A549 (cell line): ENCODE measurements around the gene CREB5. TPM values are rescaled to one million over a fixed set of nuclear protein-coding genes. Genes with fewer than 3 reads are reported as not detected.
"Not testable (repeated sequence)": the region's sequence is repeated elsewhere in the genome, so short reads cannot be mapped to it uniquely, and the experiment has no call there.

Source experiments
- ATAC-seq, 2 experiments: fragments of 200-7000 bp in 1 of 2; fragments of >200 bp in 1 of 2; cut with Nextera tagmentation in 1 of 2; cut with Tn5 transposase in 1 of 2; 3 replicates each; pipeline versions ENCODE4 v1.8.0 to v1.9.1; 2018 to 2020; ENCODE audit warnings: mild to moderate bottlenecking in 1 of 2, moderate library complexity in 1 of 2
- CTCF ChIA-PET: fragments of 300-600 bp; sonication (Branson Sonifier 250); formaldehyde crosslinking; extraction: SDS; loops from one replicate; lab custom pipeline; 2021; ENCODE audit warnings: antibody characterized with exemption, inconsistent platforms; lab: Yijun Ruan, JAX
- POLR2A ChIA-PET: fragments of 350-600 bp; formaldehyde crosslinking; extraction: SDS; loops from one replicate; lab custom pipeline; 2021; ENCODE audit warnings: antibody characterized with exemption, inconsistent platforms; lab: Yijun Ruan, JAX
- DNase-seq, 2 experiments: peaks; one replicate each; pipeline versions ENCODE4 v3.0.0 to v3.0.0-alpha.2; 2011 to 2016; ENCODE audit warnings: low read depth in 1 of 2, low spot score in 1 of 2
- FAIRE-seq: peaks from 2 replicates; lab custom pipeline; 2011; peaks lifted over from hg19 to GRCh38; lab: Jason Lieb, UNC
- H3K27ac ChIP-seq, 2 experiments: fragments of >200 bp; sonication (Bioruptor Twin); formaldehyde crosslinking; 3 replicates each; pipeline ENCODE4 v1.5.1; 2016 to 2017
- H3K4me1 ChIP-seq: fragments of >200 bp; sonication (Bioruptor Twin); formaldehyde crosslinking; 3 replicates; pipeline ENCODE4 v1.6.1; 2016
- H3K4me2 ChIP-seq: fragments of >200 bp; sonication (Bioruptor Twin); formaldehyde crosslinking; 3 replicates; pipeline ENCODE4 v1.6.1; 2016
- H3K4me3 ChIP-seq: fragments of >200 bp; sonication (Bioruptor Twin); formaldehyde crosslinking; 3 replicates; pipeline ENCODE4 v1.5.1; 2016
- H3K9me3 ChIP-seq: fragments of >200 bp; sonication (Bioruptor Twin); formaldehyde crosslinking; 3 replicates; pipeline ENCODE4 v1.6.1; 2016
- CBX8 ChIP-seq: fragments of 200-600 bp; sonication (generic); IDR thresholded peaks from 2 replicates; pipeline ENCODE4 v1.6.1; 2016
- EHMT2 ChIP-seq: fragments of 200-600 bp; sonication (generic); IDR thresholded peaks from 2 replicates; pipeline ENCODE4 v1.6.1; 2016; ENCODE audit warnings: antibody characterized with exemption, low read depth, mild to moderate bottlenecking, moderate library complexity
- ESRRA ChIP-seq: fragments of 150-350 bp; IDR thresholded peaks from 2 replicates; pipeline ENCODE4 v1.6.1; 2014; ENCODE audit warnings: mild to moderate bottlenecking, low read length, borderline replicate concordance
- FOSL2 ChIP-seq, 2 experiments: fragments of 450-650 bp in 1 of 2; fragments of >200 bp in 1 of 2; sonication (Bioruptor Twin) in 1 of 2; formaldehyde crosslinking; IDR thresholded peaks; 2 replicates each; pipeline versions ENCODE4 v1.5.0 to v1.6.1; 2016 to 2020; ENCODE audit warnings: mild to moderate bottlenecking in 1 of 2, moderate library complexity in 1 of 2
- FOXS1 ChIP-seq: fragments of 250-450 bp; sonication (Bioruptor Pico); IDR thresholded peaks from 2 replicates; pipeline ENCODE4 v1.5.0; 2020; ENCODE audit warnings: mild to moderate bottlenecking, moderate library complexity
- JUN ChIP-seq, 2 experiments: fragments of >200 bp; sonication (Bioruptor Twin); formaldehyde crosslinking; IDR thresholded peaks; 2 replicates in 1 of 2; 3 replicates in 1 of 2; pipeline ENCODE4 v1.6.1; 2016 to 2017
- KDM1A ChIP-seq: fragments of 200-600 bp; sonication (generic); IDR thresholded peaks from 2 replicates; pipeline ENCODE4 v1.6.1; 2016; ENCODE audit warnings: low read depth, mild to moderate bottlenecking
- KDM5A ChIP-seq: fragments of 200-600 bp; sonication (generic); IDR thresholded peaks from 2 replicates; pipeline ENCODE4 v1.6.1; 2016; ENCODE audit warnings: antibody characterized with exemption, mild to moderate bottlenecking
- MAFK ChIP-seq: fragments of 450-650 bp; IDR thresholded peaks from 2 replicates; pipeline ENCODE4 v1.6.1; 2014; ENCODE audit not compliant: partially characterized antibody
- MYC ChIP-seq: IDR thresholded peaks from 2 replicates; pipeline ENCODE4 v1.6.1; 2012; ENCODE audit warnings: mild to moderate bottlenecking, inconsistent platforms, low read length, improper control_type of control experiment, borderline replicate concordance
- NPAS2 ChIP-seq: fragments of 250-450 bp; sonication (Bioruptor Pico); IDR thresholded peaks from 2 replicates; pipeline ENCODE4 v1.8.0; 2022; ENCODE audit warnings: mild to moderate bottlenecking, moderate library complexity, borderline replicate concordance
- NR3C1 ChIP-seq: fragments of >200 bp; sonication (Bioruptor Twin); formaldehyde crosslinking; IDR thresholded peaks from 3 replicates; pipeline ENCODE4 v1.6.1; 2017
- PHF8 ChIP-seq: fragments of 200-600 bp; sonication (generic); IDR thresholded peaks from 2 replicates; pipeline ENCODE4 v1.6.1; 2016; ENCODE audit warnings: low read depth, mild to moderate bottlenecking, antibody characterized with exemption, moderate library complexity, borderline replicate concordance
- RARB ChIP-seq: fragments of 250-450 bp; sonication (Bioruptor Pico); IDR thresholded peaks from 2 replicates; pipeline ENCODE4 v1.8.0; 2021; ENCODE audit warnings: mild to moderate bottlenecking, moderate library complexity
- RFX5 ChIP-seq: fragments of 450-650 bp; IDR thresholded peaks from 2 replicates; pipeline ENCODE4 v1.7.1; 2014; ENCODE audit warnings: antibody characterized with exemption, mild to moderate bottlenecking, moderate library complexity
- RNF2 ChIP-seq: fragments of 200-600 bp; sonication (generic); IDR thresholded peaks from 2 replicates; pipeline ENCODE4 v1.6.1; 2016; ENCODE audit warnings: low read depth, mild to moderate bottlenecking, antibody characterized with exemption, moderate library complexity, borderline replicate concordance
- SREBF2 ChIP-seq: fragments of 450-650 bp; IDR thresholded peaks from 2 replicates; pipeline ENCODE4 v1.6.1; 2014; ENCODE audit warnings: mild to moderate bottlenecking, moderate library complexity
- ZFP36 ChIP-seq: fragments of 450-650 bp; IDR thresholded peaks from 2 replicates; pipeline ENCODE4 v1.6.1; 2014; ENCODE audit warnings: borderline replicate concordance; ENCODE audit not compliant: partially characterized antibody
- WGBS: methylation state at CpG from one replicate; pipeline ENCODE4 v1.1.6; 2017; ENCODE audit errors: missing lambda C conversion rate; 5-methylcytosine and 5-hydroxymethylcytosine counted together
- polyA plus RNA-seq, 4 experiments: library from polyadenylated mRNA; depleted of rRNA in 3 of 4; stranded (reverse); fragments of >200 nt; fragmentation: RNase III in 1 of 4; extraction: RNeasy Plus Mini Kit Qiagen cat#74134 plus additional on column Dnase treatment in 1 of 4; gene quantifications; 2 replicates in 3 of 4; 3 replicates in 1 of 4; pipeline ENCODE4 v1.2.3, GENCODE V29; 2011 to 2017
- TF ChIP-seq, protein P1 (sequence below): fragments of >200 bp; sonication (Bioruptor Twin); formaldehyde crosslinking; IDR thresholded peaks from 2 replicates; pipeline ENCODE4 v1.6.1; 2016
- TF ChIP-seq, protein P2 (sequence below): fragments of 200-600 bp; sonication (generic); IDR thresholded peaks from 2 replicates; pipeline ENCODE4 v1.6.1; 2016; ENCODE audit warnings: antibody characterized with exemption, mild to moderate bottlenecking, moderate library complexity
- TF ChIP-seq, protein P3 (sequence below): fragments of >200 bp; sonication (Bioruptor Twin); formaldehyde crosslinking; IDR thresholded peaks from 3 replicates; pipeline ENCODE4 v1.5.1; 2016
- TF ChIP-seq, protein P4 (sequence below): IDR thresholded peaks from 2 replicates; pipeline ENCODE4 v1.6.1; 2012

Gene CREB5
- polyA plus RNA-seq, 2 of the 4 experiments (the other 2 are of a cell fraction), result 0.61 to 1.5 TPM

DNA sequence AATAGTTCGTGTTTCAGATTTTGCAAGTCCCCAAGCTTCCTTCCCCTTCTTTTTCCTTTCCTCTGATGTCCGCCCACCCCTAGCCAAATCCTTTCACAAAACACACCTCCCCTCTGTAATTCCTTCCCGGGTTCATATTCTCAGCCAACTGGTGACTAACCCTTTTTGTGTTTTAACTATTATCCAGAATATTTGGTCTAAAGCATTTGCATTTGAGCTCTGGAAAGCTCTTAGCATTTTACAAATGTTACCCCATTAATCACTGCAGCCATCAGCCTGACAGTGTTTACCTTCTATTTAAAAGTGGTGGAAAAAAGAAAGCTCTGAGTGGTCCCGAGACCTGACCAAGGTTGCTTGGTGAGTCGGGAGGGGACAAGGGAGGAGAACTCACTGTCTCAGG lies 139.0 kb downstream of the CREB5 start:
- no peak for DNase-seq
- TF ChIP-seq JUN (IDR thresholded peaks at IDR 0.05) (no peak), ESRRA (no peak), PHF8 (no peak)
- no peaks in the 10 kb centered on the region for H3K4me1 ChIP-seq
- H3K4me3 ChIP-seq, result no peak overlapping the region
- no peak for FAIRE-seq
- H3K4me2 ChIP-seq, result no peak overlapping the region
- H3K9me3 ChIP-seq, result peaks cover 7% of the 10 kb centered on the region
- ChIA-PET CTCF (no interaction called here), POLR2A (no interaction called here)
- WGBS, result 18% methylated on average over 5 of the region's 5 CpGs
- no peak overlapping the region for H3K27ac ChIP-seq
- ATAC-seq, result no peak

DNA sequence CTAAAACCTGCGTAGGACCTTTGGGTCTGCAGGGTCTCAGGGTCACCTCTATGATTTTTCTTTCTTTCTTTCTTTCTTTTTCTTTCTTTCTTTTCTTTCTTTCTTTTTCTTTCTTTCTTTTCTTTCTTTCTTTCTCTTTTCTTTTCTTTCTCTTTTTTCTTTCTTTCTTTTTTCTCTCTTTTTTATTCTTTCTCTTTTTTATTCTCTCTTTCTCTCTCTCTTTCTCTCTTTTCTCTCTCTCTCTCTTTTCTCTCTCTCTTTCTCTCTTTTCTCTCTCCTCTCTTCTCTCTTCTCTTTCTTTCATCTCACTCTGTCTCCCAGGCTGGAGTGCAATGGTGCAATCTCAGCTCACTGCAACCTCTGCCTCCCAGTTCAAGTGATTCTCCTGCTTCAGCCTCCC lies 139.4 kb downstream of the CREB5 start:
- H3K27ac ChIP-seq, H3K4me3 ChIP-seq, H3K9me3 ChIP-seq, POLR2A ChIA-PET, ATAC-seq, H3K4me1 ChIP-seq, FAIRE-seq, DNase-seq, CTCF ChIA-PET, H3K4me2 ChIP-seq: not testable (repeated sequence)
- WGBS, result 28% methylated on average over 1 of the region's 1 CpG

DNA sequence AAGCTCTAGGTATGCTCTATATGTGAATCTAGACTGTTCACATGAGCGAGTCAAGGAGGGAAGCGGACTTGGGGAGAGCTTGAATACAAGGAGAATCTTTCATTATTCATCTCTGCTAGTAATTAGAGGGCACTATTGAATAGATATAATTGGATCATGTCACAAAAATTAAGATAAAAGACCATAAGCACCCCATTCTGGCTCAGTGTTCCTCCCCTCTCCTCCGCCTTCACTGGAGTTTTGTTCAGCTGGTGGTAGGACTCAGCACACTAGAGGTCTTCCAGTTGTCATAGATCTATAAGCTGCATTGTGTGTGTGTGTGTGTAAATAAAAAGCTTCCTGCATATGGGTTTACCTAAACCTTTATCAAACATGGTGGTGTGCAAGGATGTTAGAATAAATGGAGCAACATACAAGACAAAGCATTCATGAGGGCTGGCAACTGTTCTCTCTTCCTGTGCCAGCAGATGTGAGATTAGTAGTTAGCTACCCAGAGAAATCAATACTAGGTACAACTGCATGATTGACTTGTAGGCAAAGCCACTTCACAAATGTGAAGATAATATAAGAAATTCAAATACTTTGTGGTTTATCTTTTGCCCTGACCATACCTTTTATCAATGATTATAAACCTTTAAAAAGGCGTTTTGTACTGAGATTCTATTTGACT lies 142.6 kb downstream of the CREB5 start:
- Histone ChIP-seq H3K9me3 (no peaks in the 10 kb centered on the region), H3K4me1 (no peaks in the 10 kb centered on the region), H3K27ac (no peak overlapping the region), H3K4me2 (no peak overlapping the region), H3K4me3 (no peak overlapping the region)
- FAIRE-seq (no peak), DNase-seq (no peak), ATAC-seq (no peak)
- TF ChIP-seq, protein P1, sequence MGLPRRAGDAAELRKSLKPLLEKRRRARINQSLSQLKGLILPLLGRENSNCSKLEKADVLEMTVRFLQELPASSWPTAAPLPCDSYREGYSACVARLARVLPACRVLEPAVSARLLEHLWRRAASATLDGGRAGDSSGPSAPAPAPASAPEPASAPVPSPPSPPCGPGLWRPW, result no peak
- no peak for TF ChIP-seq CBX8
- WGBS, result 31% methylated on average over 4 of the region's 4 CpGs
- ChIA-PET POLR2A (no interaction called here), CTCF (no interaction called here)

DNA sequence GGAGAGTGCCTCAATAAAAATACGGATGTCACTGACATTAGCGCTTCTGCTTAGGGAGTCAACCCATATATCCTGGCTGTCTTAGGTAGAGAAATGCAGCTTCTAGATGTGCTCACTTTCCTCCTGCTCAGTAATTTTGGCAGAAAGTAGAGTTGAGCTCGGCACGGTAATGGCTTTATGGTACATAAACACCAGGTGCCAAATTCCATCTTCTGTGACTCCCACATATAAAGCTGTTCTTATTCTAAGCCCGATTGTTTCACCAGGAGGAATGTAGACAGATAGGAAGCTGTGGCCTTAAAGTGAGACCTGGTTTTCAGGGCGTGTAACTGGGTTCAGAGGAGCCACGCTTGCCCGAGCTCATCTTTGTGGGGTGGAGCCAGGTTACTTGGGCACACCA lies 143.7 kb downstream of the CREB5 start:
- Histone ChIP-seq H3K27ac (no peak overlapping the region), H3K4me1 (no peaks in the 10 kb centered on the region), H3K4me2 (no peak overlapping the region), H3K4me3 (no peak overlapping the region), H3K9me3 (no peaks in the 10 kb centered on the region)
- no peak for DNase-seq
- WGBS, result 37% methylated on average over 8 of the region's 8 CpGs
- ChIA-PET POLR2A (no interaction called here), CTCF (no interaction called here)
- FAIRE-seq, result no peak
- ATAC-seq, result no peak
- TF ChIP-seq RFX5, result no peak
- TF ChIP-seq SREBF2, result no peak
- TF ChIP-seq CBX8, result no peak
- TF ChIP-seq RNF2, result no peak
- TF ChIP-seq RARB (CRISPR knock-in tag), result no peak
- TF ChIP-seq JUN (IDR thresholded peaks at IDR 0.05), result no peak
- TF ChIP-seq EHMT2, result no peak

DNA sequence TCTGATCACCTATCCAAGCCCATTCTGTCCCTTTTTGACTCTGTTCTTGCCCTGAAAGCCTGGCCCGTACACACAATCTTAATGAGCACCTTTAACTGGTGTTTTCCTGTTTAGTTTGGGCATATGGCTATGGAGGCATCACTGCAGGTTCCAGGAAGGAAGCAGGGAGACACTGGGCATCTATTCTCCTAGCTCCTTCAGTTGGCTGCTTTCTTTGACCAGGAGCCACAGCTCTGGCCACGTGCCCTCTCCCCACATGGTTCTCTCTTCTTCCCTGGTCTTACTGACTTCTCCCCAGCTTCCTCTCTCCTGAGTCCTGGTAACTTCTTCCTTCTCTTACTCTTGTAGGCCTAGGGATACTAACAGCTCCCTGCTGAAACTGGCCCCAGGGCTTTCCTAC lies 144.4 kb downstream of the CREB5 start:
- Histone ChIP-seq H3K4me1 (no peaks in the 10 kb centered on the region), H3K4me2 (no peak overlapping the region), H3K9me3 (no peaks in the 10 kb centered on the region), H3K4me3 (no peak overlapping the region), H3K27ac (no peak overlapping the region)
- DNase-seq (no peak), FAIRE-seq (no peak), ATAC-seq (no peak)
- 10% methylated on average over 2 of the region's 2 CpGs for WGBS
- POLR2A ChIA-PET, result no interaction called here
- CTCF ChIA-PET, result no interaction called here
- TF ChIP-seq NR3C1 (no peak), KDM1A (no peak), KDM5A (no peak), MAFK (no peak), NPAS2 (CRISPR knock-in tag) (no peak), ZFP36 (no peak), FOSL2 (IDR thresholded peaks at IDR 0.05) (no peak), FOSL2 (CRISPR knock-in tag; IDR thresholded peaks at IDR 0.05) (no peak), MYC (no peak), FOXS1 (no peak), PHF8 (no peak)
- TF ChIP-seq, protein P2, sequence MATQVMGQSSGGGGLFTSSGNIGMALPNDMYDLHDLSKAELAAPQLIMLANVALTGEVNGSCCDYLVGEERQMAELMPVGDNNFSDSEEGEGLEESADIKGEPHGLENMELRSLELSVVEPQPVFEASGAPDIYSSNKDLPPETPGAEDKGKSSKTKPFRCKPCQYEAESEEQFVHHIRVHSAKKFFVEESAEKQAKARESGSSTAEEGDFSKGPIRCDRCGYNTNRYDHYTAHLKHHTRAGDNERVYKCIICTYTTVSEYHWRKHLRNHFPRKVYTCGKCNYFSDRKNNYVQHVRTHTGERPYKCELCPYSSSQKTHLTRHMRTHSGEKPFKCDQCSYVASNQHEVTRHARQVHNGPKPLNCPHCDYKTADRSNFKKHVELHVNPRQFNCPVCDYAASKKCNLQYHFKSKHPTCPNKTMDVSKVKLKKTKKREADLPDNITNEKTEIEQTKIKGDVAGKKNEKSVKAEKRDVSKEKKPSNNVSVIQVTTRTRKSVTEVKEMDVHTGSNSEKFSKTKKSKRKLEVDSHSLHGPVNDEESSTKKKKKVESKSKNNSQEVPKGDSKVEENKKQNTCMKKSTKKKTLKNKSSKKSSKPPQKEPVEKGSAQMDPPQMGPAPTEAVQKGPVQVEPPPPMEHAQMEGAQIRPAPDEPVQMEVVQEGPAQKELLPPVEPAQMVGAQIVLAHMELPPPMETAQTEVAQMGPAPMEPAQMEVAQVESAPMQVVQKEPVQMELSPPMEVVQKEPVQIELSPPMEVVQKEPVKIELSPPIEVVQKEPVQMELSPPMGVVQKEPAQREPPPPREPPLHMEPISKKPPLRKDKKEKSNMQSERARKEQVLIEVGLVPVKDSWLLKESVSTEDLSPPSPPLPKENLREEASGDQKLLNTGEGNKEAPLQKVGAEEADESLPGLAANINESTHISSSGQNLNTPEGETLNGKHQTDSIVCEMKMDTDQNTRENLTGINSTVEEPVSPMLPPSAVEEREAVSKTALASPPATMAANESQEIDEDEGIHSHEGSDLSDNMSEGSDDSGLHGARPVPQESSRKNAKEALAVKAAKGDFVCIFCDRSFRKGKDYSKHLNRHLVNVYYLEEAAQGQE, result no peak
- TF ChIP-seq, protein P3, sequence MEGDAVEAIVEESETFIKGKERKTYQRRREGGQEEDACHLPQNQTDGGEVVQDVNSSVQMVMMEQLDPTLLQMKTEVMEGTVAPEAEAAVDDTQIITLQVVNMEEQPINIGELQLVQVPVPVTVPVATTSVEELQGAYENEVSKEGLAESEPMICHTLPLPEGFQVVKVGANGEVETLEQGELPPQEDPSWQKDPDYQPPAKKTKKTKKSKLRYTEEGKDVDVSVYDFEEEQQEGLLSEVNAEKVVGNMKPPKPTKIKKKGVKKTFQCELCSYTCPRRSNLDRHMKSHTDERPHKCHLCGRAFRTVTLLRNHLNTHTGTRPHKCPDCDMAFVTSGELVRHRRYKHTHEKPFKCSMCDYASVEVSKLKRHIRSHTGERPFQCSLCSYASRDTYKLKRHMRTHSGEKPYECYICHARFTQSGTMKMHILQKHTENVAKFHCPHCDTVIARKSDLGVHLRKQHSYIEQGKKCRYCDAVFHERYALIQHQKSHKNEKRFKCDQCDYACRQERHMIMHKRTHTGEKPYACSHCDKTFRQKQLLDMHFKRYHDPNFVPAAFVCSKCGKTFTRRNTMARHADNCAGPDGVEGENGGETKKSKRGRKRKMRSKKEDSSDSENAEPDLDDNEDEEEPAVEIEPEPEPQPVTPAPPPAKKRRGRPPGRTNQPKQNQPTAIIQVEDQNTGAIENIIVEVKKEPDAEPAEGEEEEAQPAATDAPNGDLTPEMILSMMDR, result no peak
- TF ChIP-seq, protein P4, sequence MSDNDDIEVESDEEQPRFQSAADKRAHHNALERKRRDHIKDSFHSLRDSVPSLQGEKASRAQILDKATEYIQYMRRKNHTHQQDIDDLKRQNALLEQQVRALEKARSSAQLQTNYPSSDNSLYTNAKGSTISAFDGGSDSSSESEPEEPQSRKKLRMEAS, result no peak
